Fibroblast of mammary gland (primary cell): Measurements from ENCODE around the gene NOTCH2.

Experiments used
- DNase-seq: peaks from one replicate; pipeline ENCODE4 v3.0.0-alpha.2; 2010; ENCODE audit warnings: low read depth
- H3K4me3 ChIP-seq: 2 replicates; pipeline ENCODE4 v1.5.1; 2011; ENCODE audit warnings: low read depth, mild to moderate bottlenecking, low read length, moderate library complexity; ENCODE audit not compliant: control insufficient read depth
- CTCF ChIP-seq: conservative IDR thresholded peaks from 2 replicates; pipeline ENCODE4 v1.5.1; 2011; ENCODE audit warnings: low read depth, low read length, inconsistent platforms; ENCODE audit not compliant: control insufficient read depth, insufficient read depth

NOTCH2 gene

GRCh38 chr1:119918301-119918700, 151.2 kb downstream of the NOTCH2 start:
- no peak for DNase-seq
- no peak for TF ChIP-seq CTCF
- H3K4me3 ChIP-seq = no peak overlapping the region

- DNase-seq = no peak
- no peak overlapping the region for H3K4me3 ChIP-seq
- TF ChIP-seq CTCF = no peak
These were observed 152.0 kb downstream of the NOTCH2 start for GRCh38 chr1:119917304-119918055.

- TF ChIP-seq CTCF = no peak
- H3K4me3 ChIP-seq = no peak overlapping the region
- DNase-seq = no peak
These were observed 153.9 kb downstream of the NOTCH2 start for GRCh38 chr1:119915517-119915916.

- no peak overlapping the region for H3K4me3 ChIP-seq
- DNase-seq = no peak
- no peak for TF ChIP-seq CTCF
These were observed 155.4 kb downstream of the NOTCH2 start for GRCh38 chr1:119914071-119914470.

- no peak overlapping the region for H3K4me3 ChIP-seq
- TF ChIP-seq CTCF = no peak
- no peak for DNase-seq
These were observed 156.5 kb downstream of the NOTCH2 start for GRCh38 chr1:119912963-119913362.

- TF ChIP-seq CTCF = no peak
- no peak for DNase-seq
- no peak overlapping the region for H3K4me3 ChIP-seq
These were observed 157.7 kb downstream of the NOTCH2 start for GRCh38 chr1:119911775-119912174.

GRCh38 chr1:119910618-119911017, 158.8 kb downstream of the NOTCH2 start:
- no peak overlapping the region for H3K4me3 ChIP-seq
- no peak for TF ChIP-seq CTCF
- no peak for DNase-seq
